Measurements from ENCODE around the gene FBXO41. TPM values are rescaled to one million over a fixed set of nuclear protein-coding genes. Genes with fewer than 3 reads are reported as not detected.

The FBXO41 gene
- total RNA-seq, 1 experiment from 2014 or later, result 34.9 TPM

DNA sequence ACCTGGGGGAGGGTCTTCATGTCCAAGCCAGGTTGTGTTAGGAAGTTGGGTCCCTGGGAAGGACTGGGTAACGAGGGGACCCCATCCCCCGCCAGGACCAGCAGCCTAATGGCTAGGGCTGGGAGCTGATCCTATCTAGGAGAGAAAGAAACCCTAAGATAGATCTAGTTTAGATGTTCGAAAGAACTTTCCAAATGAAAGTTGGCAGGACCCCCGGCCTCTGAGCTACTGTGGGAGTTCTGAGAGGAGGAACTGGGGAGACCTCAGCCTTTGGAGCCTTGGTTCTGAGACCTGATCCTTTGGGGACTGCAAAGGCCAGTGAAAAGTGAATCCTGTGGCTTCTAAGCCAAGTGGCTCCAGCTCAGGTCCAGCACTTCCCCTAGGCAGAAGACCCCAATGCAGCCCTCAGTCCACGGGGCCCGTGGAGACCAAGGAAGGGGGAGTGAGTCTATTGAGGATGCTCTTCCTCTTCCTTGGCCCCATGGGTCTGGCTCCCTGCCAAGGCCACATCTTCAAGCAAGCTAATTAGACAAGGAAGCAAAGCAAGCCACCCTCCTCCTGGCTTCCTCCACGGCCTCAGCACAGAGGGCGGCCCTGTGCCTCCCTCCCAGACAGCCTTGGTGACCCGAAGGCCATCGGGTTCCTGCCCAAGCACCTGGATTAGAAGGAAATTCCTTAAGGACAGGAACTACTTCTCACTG lies 26.7 kb downstream of the FBXO41 start (continued):
- TF ChIP-seq, protein P1, sequence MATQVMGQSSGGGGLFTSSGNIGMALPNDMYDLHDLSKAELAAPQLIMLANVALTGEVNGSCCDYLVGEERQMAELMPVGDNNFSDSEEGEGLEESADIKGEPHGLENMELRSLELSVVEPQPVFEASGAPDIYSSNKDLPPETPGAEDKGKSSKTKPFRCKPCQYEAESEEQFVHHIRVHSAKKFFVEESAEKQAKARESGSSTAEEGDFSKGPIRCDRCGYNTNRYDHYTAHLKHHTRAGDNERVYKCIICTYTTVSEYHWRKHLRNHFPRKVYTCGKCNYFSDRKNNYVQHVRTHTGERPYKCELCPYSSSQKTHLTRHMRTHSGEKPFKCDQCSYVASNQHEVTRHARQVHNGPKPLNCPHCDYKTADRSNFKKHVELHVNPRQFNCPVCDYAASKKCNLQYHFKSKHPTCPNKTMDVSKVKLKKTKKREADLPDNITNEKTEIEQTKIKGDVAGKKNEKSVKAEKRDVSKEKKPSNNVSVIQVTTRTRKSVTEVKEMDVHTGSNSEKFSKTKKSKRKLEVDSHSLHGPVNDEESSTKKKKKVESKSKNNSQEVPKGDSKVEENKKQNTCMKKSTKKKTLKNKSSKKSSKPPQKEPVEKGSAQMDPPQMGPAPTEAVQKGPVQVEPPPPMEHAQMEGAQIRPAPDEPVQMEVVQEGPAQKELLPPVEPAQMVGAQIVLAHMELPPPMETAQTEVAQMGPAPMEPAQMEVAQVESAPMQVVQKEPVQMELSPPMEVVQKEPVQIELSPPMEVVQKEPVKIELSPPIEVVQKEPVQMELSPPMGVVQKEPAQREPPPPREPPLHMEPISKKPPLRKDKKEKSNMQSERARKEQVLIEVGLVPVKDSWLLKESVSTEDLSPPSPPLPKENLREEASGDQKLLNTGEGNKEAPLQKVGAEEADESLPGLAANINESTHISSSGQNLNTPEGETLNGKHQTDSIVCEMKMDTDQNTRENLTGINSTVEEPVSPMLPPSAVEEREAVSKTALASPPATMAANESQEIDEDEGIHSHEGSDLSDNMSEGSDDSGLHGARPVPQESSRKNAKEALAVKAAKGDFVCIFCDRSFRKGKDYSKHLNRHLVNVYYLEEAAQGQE (IDR thresholded peaks at IDR 0.05; ENCODE audit: low read depth), result no peak
- no peak for TF ChIP-seq SRF (IDR thresholded peaks at IDR 0.05; ENCODE audit: low read depth)
- no peak for TF ChIP-seq EGR1 (IDR thresholded peaks at IDR 0.05; ENCODE audit: low read depth)

DNA sequence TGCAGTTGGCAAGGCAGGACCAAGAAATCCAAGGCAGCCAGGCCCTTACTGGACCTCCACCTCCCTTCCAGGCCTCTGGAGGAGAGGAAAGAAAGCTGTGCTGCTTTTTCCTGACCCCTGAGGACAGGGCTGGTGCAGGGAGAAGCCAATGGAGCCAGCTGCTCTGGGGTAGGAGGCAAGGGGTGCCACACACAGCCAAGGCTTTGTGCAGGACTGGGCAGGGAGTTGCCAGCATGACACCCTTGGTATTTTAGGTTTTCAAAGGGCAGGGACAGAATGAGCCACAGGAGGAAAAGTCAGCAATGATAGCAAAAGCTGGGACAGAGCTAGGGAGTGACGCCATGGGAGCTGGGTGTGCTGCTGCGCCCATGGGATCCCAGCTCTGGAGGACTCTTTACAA lies 27.3 kb downstream of the FBXO41 start:
- no peaks in the 10 kb centered on the region for H3K4me1 ChIP-seq (ENCODE audit: control insufficient read depth in 1 of 2, insufficient read depth in 2 of 2, low read length in 2 of 2)
- no peaks in the 10 kb centered on the region for H3K9me3 ChIP-seq (ENCODE audit: control insufficient read depth in 1 of 2, insufficient read depth in 1 of 2, low read depth in 1 of 2, low read length in 2 of 2)
- ChIA-PET CTCF (interaction anchor here (1.0 kb wide), 1 partner anchor 11 kb away, joined by 6 read pairs; no protein-coding TSS in a partner anchor), POLR2A (interaction anchor here (1.7 to 1.8 kb wide), 2 partner anchors 12 to 24 kb away, joined by 3 to 5 read pairs; partner anchors contain the start of gene PRADC1), RAD21 (ENCODE audit: low non-redundant PET in 1 of 2, low total read pairs in 2 of 2, uncharacterized antibody in 2 of 2, unreplicated experiment in 2 of 2) (no interaction called here)
- H3K9ac ChIP-seq (ENCODE audit: low read length), result no peak overlapping the region
- H3K27me3 ChIP-seq (ENCODE audit: insufficient read depth, low read length), result no peaks in the 10 kb centered on the region
- H4K20me1 ChIP-seq (ENCODE audit: insufficient read depth), result no peaks in the 10 kb centered on the region; the same call in 1 of the 2 replicates
- H3K36me3 ChIP-seq (ENCODE audit: control insufficient read depth in 1 of 2, insufficient read depth in 2 of 2, low read length in 2 of 2), result peaks cover 19 to 21% of the 10 kb centered on the region in 2 experiments; a peak in 3 of 4 replicates
- H3K9me2 ChIP-seq (ENCODE audit: insufficient read depth), result no peaks in the 10 kb centered on the region
- H3K27ac ChIP-seq (ENCODE audit: low read depth, low read length), result no peak overlapping the region
- BruUV-seq (replicated peaks), result no TSS peak
- ATAC-seq, result no peak
- DNase-seq (ENCODE audit: low read depth, low spot score), result no peak
- no peak overlapping the region for H3K4me2 ChIP-seq (ENCODE audit: low read length)
- no peaks in the 10 kb centered on the region for H3K79me2 ChIP-seq (ENCODE audit: insufficient read depth, low read length)
- intact Hi-C loops (cut with micrococcal nuclease), result no loop called here
- no peak overlapping the region for H3K4me3 ChIP-seq (replicated peaks in 1 of 2; ENCODE audit: low read depth in 1 of 2, low read length in 2 of 2)
- H2AFZ ChIP-seq (ENCODE audit: low read depth, low read length, poor library complexity, severe bottlenecking), result no peak overlapping the region
- no peak for TF ChIP-seq CBX3 (IDR thresholded peaks at IDR 0.05; ENCODE audit: low read depth)
- no peak for TF ChIP-seq EGR1 (IDR thresholded peaks at IDR 0.05; ENCODE audit: low read depth)
- no peak for TF ChIP-seq YY1 (IDR thresholded peaks at IDR 0.05; ENCODE audit: extremely low read depth, insufficient replicate concordance, low read depth, low read length)
- no peak for TF ChIP-seq ELF1 (IDR thresholded peaks at IDR 0.05; ENCODE audit: borderline replicate concordance, low read depth)
- no peak for TF ChIP-seq EZH2phosphoT487 (IDR thresholded peaks at IDR 0.05; ENCODE audit: borderline replicate concordance)
- no peak for TF ChIP-seq EZH2 (IDR thresholded peaks at IDR 0.05)
- TF ChIP-seq TCF7L2 (IDR thresholded peaks at IDR 0.05; ENCODE audit: borderline replicate concordance, extremely low read depth, insufficient read depth, insufficient read length), result no peak
- TF ChIP-seq SRF (IDR thresholded peaks at IDR 0.05; ENCODE audit: low read depth), result no peak
- TF ChIP-seq ZFX (IDR thresholded peaks at IDR 0.05), result no peak
- TF ChIP-seq FOSL1 (IDR thresholded peaks at IDR 0.05; ENCODE audit: low read depth), result no peak
- TF ChIP-seq RAD21 (IDR thresholded peaks at IDR 0.05; ENCODE audit: low read depth), result no peak
- TF ChIP-seq POLR2A (IDR thresholded peaks at IDR 0.05; ENCODE audit: borderline replicate concordance, extremely low read depth, insufficient read depth, insufficient read length), result no peak
- TF ChIP-seq CEBPB (IDR thresholded peaks at IDR 0.05; ENCODE audit: low read depth), result no peak
- TF ChIP-seq JUND (IDR thresholded peaks at IDR 0.05), result no peak
- TF ChIP-seq ZNF274 (IDR thresholded peaks at IDR 0.05; ENCODE audit: low read depth, low read length), result no peak
- TF ChIP-seq, protein P1 (IDR thresholded peaks at IDR 0.05; ENCODE audit: low read depth), result no peak
- no peak for TF ChIP-seq POLR2AphosphoS5 (IDR thresholded peaks at IDR 0.05; ENCODE audit: low read depth, low read length)
- TF ChIP-seq, protein P2, sequence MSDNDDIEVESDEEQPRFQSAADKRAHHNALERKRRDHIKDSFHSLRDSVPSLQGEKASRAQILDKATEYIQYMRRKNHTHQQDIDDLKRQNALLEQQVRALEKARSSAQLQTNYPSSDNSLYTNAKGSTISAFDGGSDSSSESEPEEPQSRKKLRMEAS (IDR thresholded peaks at IDR 0.05), result no peak
- TF ChIP-seq, protein P3, sequence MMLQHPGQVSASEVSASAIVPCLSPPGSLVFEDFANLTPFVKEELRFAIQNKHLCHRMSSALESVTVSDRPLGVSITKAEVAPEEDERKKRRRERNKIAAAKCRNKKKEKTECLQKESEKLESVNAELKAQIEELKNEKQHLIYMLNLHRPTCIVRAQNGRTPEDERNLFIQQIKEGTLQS (IDR thresholded peaks at IDR 0.05), result no peak
